Gastrocnemius medialis (tissue), 4 donors: ENCODE measurements around the gene ADGRB3. TPM values are rescaled to one million over a fixed set of nuclear protein-coding genes. Genes with fewer than 3 reads are reported as not detected.

ENCODE experiments used
- ATAC-seq, 2 donors: fragments of 150-250 bp; one replicate each; pipeline ENCODE4 v1.9.1; 2016
- DNase-seq, 2 donors: peaks; one replicate each; pipeline ENCODE4 v3.0.0-alpha.2; 2019
- H3K27ac ChIP-seq, 4 donors: fragments of 200-600 bp; sonication (generic); 1 replicate in 1 of 4; 2 replicates in 3 of 4; pipeline ENCODE4 v1.5.1; 2016 to 2018; ENCODE audit warnings: mild to moderate bottlenecking in 2 of 4, moderate library complexity in 1 of 4
- H3K27me3 ChIP-seq, 3 donors: fragments of 200-600 bp; sonication (generic) in 2 of 3; 1 replicate in 1 of 3; 2 replicates in 2 of 3; pipeline versions ENCODE4 v1.5.1 to v1.6.0; 2016 to 2019; ENCODE audit warnings: mild to moderate bottlenecking in 1 of 3, moderate library complexity in 1 of 3
- H3K36me3 ChIP-seq, 2 donors: fragments of 200-600 bp; sonication (generic) in 1 of 2; one replicate each; pipeline ENCODE4 v1.5.1; 2017 to 2018
- H3K4me1 ChIP-seq, 2 donors: fragments of 200-600 bp; sonication (generic) in 1 of 2; one replicate each; pipeline ENCODE4 v1.5.1; 2016 to 2017; ENCODE audit warnings: mild to moderate bottlenecking in 2 of 2
- H3K4me3 ChIP-seq, 4 donors: fragments of 200-600 bp; sonication (generic) in 3 of 4; 1 replicate in 1 of 4; 2 replicates in 3 of 4; pipeline ENCODE4 v1.5.1; 2016 to 2019; ENCODE audit warnings: mild to moderate bottlenecking in 2 of 4
- H3K9me3 ChIP-seq, 3 donors: fragments of 200-600 bp; sonication (generic) in 2 of 3; 1 replicate in 1 of 3; 2 replicates in 2 of 3; pipeline ENCODE4 v1.5.1; 2016 to 2019
- CTCF ChIP-seq, 5 experiments: fragments of 450-650 bp in 3 of 5; fragments of 200-600 bp in 2 of 5; sonication (generic) in 2 of 5; IDR thresholded peaks in 4 of 5; conservative IDR thresholded peaks in 1 of 5; 1 replicate in 4 of 5; 2 replicates in 1 of 5; pipeline ENCODE4 v1.5.1; 2016 to 2019; ENCODE audit warnings: antibody characterized with exemption in 5 of 5, mild to moderate bottlenecking in 3 of 5, moderate library complexity in 3 of 5
- POLR2A ChIP-seq, 2 donors: fragments of 450-650 bp; IDR thresholded peaks; one replicate each; pipeline ENCODE4 v1.6.1; 2017; ENCODE audit warnings: antibody characterized with exemption in 2 of 2, mild to moderate bottlenecking in 2 of 2, moderate library complexity in 2 of 2
- in situ Hi-C, 4 donors: fragments of 200-750 bp; cut with MboI; loops; one replicate each; pipeline versions ENCODE4 v1.15.0 to v1.8.0; 2017; ENCODE audit warnings: low sequenced_read_pairs in 4 of 4
- intact Hi-C: fragments of 100-400 bp; cut with DNase I; formaldehyde crosslinking; loops from one replicate; pipeline ENCODE4 v1.15.1; 2023; ENCODE audit warnings: low total_unique reads
- total RNA-seq, 4 donors: library from RNA; depleted of rRNA; stranded (reverse); fragments of >200 nt; gene quantifications; one replicate each; pipeline versions ENCODE4 v1.1.0 to v1.2.3, GENCODE V29; 2016

ADGRB3 gene
- total RNA-seq, 4 donors from 2014 or later, result 0.56 to 0.58 (median 0.58) TPM; not detected in 1

GRCh38 chr6:68988698-68989097 is 353.6 kb downstream of the ADGRB3 start:
- intact Hi-C loops (no loop called here), in situ Hi-C loops (no loop called here)
- H3K9me3 ChIP-seq, result no peaks in the 10 kb centered on the region
- H3K36me3 ChIP-seq, result no peaks in the 10 kb centered on the region
- DNase-seq, result no peak
- ATAC-seq, result no peak
- H3K4me1 ChIP-seq, result no peaks in the 10 kb centered on the region
- TF ChIP-seq CTCF (IDR thresholded peaks at IDR 0.05 in 4 of 5, conservative IDR thresholded peaks at IDR 0.05 in 1 of 5) (no peak), POLR2A (IDR thresholded peaks at IDR 0.05) (no peak)
- H3K27me3 ChIP-seq, result no peaks in the 10 kb centered on the region
- H3K4me3 ChIP-seq, result no peak overlapping the region
- no peak overlapping the region for H3K27ac ChIP-seq

- TF ChIP-seq POLR2A (IDR thresholded peaks at IDR 0.05) (no peak), CTCF (IDR thresholded peaks at IDR 0.05 in 4 of 5, conservative IDR thresholded peaks at IDR 0.05 in 1 of 5) (no peak)
- Histone ChIP-seq H3K36me3 (no peaks in the 10 kb centered on the region), H3K27me3 (no peaks in the 10 kb centered on the region), H3K27ac (no peak overlapping the region), H3K9me3 (no peaks in the 10 kb centered on the region), H3K4me3 (no peak overlapping the region), H3K4me1 (no peaks in the 10 kb centered on the region)
- ATAC-seq, result no peak
- DNase-seq, result no peak
- in situ Hi-C loops, result no loop called here
- intact Hi-C loops, result no loop called here
Measured at GRCh38 chr6:68990317-68990716, 355.2 kb downstream of the ADGRB3 start.

- H3K4me3 ChIP-seq, result no peak overlapping the region
- ATAC-seq, result no peak
Measured at GRCh38 chr6:68993911-68994310, 358.8 kb downstream of the ADGRB3 start.

GRCh38 chr6:68994521-68994920 is 359.4 kb downstream of the ADGRB3 start:
- Histone ChIP-seq H3K27ac (no peak overlapping the region), H3K27me3 (no peaks in the 10 kb centered on the region), H3K36me3 (no peaks in the 10 kb centered on the region), H3K9me3 (no peaks in the 10 kb centered on the region), H3K4me1 (no peaks in the 10 kb centered on the region), H3K4me3 (no peak overlapping the region)
- intact Hi-C loops (no loop called here), in situ Hi-C loops (no loop called here)
- ATAC-seq (no peak), DNase-seq (no peak)
- TF ChIP-seq POLR2A (IDR thresholded peaks at IDR 0.05) (no peak), CTCF (IDR thresholded peaks at IDR 0.05 in 4 of 5, conservative IDR thresholded peaks at IDR 0.05 in 1 of 5) (no peak)

More at GRCh38 chr6:68993911-68994310, 358.8 kb downstream of the ADGRB3 start:
- Histone ChIP-seq H3K36me3 (no peaks in the 10 kb centered on the region), H3K4me1 (no peaks in the 10 kb centered on the region), H3K27ac (no peak overlapping the region), H3K9me3 (no peaks in the 10 kb centered on the region), H3K27me3 (no peaks in the 10 kb centered on the region)
- no peak for TF ChIP-seq POLR2A (IDR thresholded peaks at IDR 0.05)
- intact Hi-C loops, result no loop called here
- no peak for DNase-seq
- in situ Hi-C loops, result no loop called here

GRCh38 chr6:69005199-69005598 is 370.1 kb downstream of the ADGRB3 start:
- H3K4me3 ChIP-seq, result no peak overlapping the region
- TF ChIP-seq CTCF (IDR thresholded peaks at IDR 0.05 in 4 of 5, conservative IDR thresholded peaks at IDR 0.05 in 1 of 5) (no peak), POLR2A (IDR thresholded peaks at IDR 0.05) (no peak)
- no peaks in the 10 kb centered on the region for H3K36me3 ChIP-seq
- intact Hi-C loops, result no loop called here
- no peaks in the 10 kb centered on the region for H3K9me3 ChIP-seq
- no peaks in the 10 kb centered on the region for H3K27me3 ChIP-seq
- DNase-seq (no peak), ATAC-seq (no peak)
- no peak overlapping the region for H3K27ac ChIP-seq
- in situ Hi-C loops, result no loop called here
- no peaks in the 10 kb centered on the region for H3K4me1 ChIP-seq
